Esophagus squamous epithelium (tissue), 5 donors: ENCODE measurements around the gene E2F4. TPM values are rescaled to one million over a fixed set of nuclear protein-coding genes. Genes with fewer than 3 reads are reported as not detected.
A peak's percentile ranks its signal among the peaks of the same experiment; 100 is the strongest.

Experiments used
- DNase-seq: peaks from one replicate; lab custom pipeline; 2025; lab: John Stamatoyannopoulos, UW
- H3K27ac ChIP-seq, 4 donors: fragments of 200-600 bp; sonication (generic); one replicate each; pipeline ENCODE4 v1.5.1; 2016 to 2019; ENCODE audit warnings: mild to moderate bottlenecking in 1 of 4
- H3K27me3 ChIP-seq, 4 donors: fragments of 200-600 bp; sonication (generic); 1 replicate in 3 of 4; 2 replicates in 1 of 4; pipeline versions ENCODE4 v1.5.1 to v1.6.0; 2017 to 2021; ENCODE audit warnings: antibody characterized with exemption in 1 of 4
- H3K36me3 ChIP-seq, 3 donors: fragments of 200-600 bp; sonication (generic); one replicate each; pipeline ENCODE4 v1.5.1; 2016 to 2019
- H3K4me1 ChIP-seq, 3 donors: fragments of 200-600 bp; sonication (generic); one replicate each; pipeline ENCODE4 v1.5.1; 2017 to 2019
- H3K4me3 ChIP-seq, 4 donors: fragments of 200-600 bp; sonication (generic); 1 replicate in 3 of 4; 2 replicates in 1 of 4; pipeline ENCODE4 v1.5.1; 2016 to 2019; ENCODE audit warnings: mild to moderate bottlenecking in 2 of 4, moderate library complexity in 1 of 4
- H3K9me3 ChIP-seq, 3 donors: fragments of 200-600 bp; sonication (generic); one replicate each; pipeline ENCODE4 v1.5.1; 2016 to 2019
- CTCF ChIP-seq, 6 experiments: fragments of 450-650 bp in 4 of 6; fragments of 200-600 bp in 2 of 6; sonication (generic) in 2 of 6; IDR thresholded peaks; one replicate each; pipeline ENCODE4 v1.5.1; 2016 to 2019; ENCODE audit warnings: antibody characterized with exemption in 6 of 6, mild to moderate bottlenecking in 4 of 6, moderate library complexity in 4 of 6
- POLR2A ChIP-seq, 4 donors: fragments of 450-650 bp; IDR thresholded peaks; one replicate each; pipeline ENCODE4 v1.6.1; 2017; ENCODE audit warnings: antibody characterized with exemption in 4 of 4, mild to moderate bottlenecking in 4 of 4, moderate library complexity in 3 of 4
- WGBS, 2 donors: methylation state at CpG; one replicate each; pipeline ENCODE4 v1.1.5; 2018; 5-methylcytosine and 5-hydroxymethylcytosine counted together
- intact Hi-C: fragments of 100-400 bp; cut with DNase I; formaldehyde crosslinking; loops from one replicate; pipeline ENCODE4 v1.15.0; 2022
- total RNA-seq, 4 donors: library from RNA; depleted of rRNA; stranded (reverse); fragments of >200 nt; gene quantifications; one replicate each; pipeline ENCODE4 v1.1.0, GENCODE V29; 2016
- donor health status: DM: yes; HTN: yes; CAD: no.

E2F4 gene
- total RNA-seq, 4 donors from 2014 or later = 66.1 to 96.9 (median 81.9) TPM

GRCh38 chr16:67188798-67189197 lies 3.2 kb upstream of the E2F4 start:
- 86 to 90% methylated on average over 5 to 10 of the region's 15 CpGs for WGBS, 2 donors
- DNase-seq = no peak
- no peak overlapping the region for H3K27ac ChIP-seq
- H3K27me3 ChIP-seq = no peaks in the 10 kb centered on the region
- H3K4me1 ChIP-seq = peaks cover 30 to 46% (median 33%) of the 10 kb centered on the region in 3 donors
- H3K9me3 ChIP-seq = no peaks in the 10 kb centered on the region
- H3K36me3 ChIP-seq = peaks cover 0 to 8% (median 0%) of the 10 kb centered on the region in 3 donors
- no peak for TF ChIP-seq POLR2A (IDR thresholded peaks at IDR 0.05)
- TF ChIP-seq CTCF (IDR thresholded peaks at IDR 0.05) = no peak
- no peak overlapping the region for H3K4me3 ChIP-seq
- intact Hi-C loops = no loop called here

GRCh38 chr16:67190041-67190440 lies 1.9 kb upstream of the E2F4 start, which contains the start of gene EXOC3L1:
EXOC3L1 (minus strand) TSS chr16:67190136; CDS start chr16:67189676, 460 bp downstream.
- Histone ChIP-seq H3K4me3 (peak within 1 kb of the TSS in 1 of 4 donors; percentile 4), H3K9me3 (no peaks in the 10 kb centered on the region), H3K27ac (no peak within 1 kb of the TSS), H3K27me3 (no peaks in the 10 kb centered on the region), H3K4me1 (peaks cover 24 to 48% (median 30%) of the 10 kb centered on the region in 3 donors), H3K36me3 (peaks cover 6 to 21% (median 11%) of the 10 kb centered on the region in 3 donors)
- 57 to 70% methylated on average over 3 to 6 of the region's 6 CpGs for WGBS, 2 donors
- intact Hi-C loops = no loop called here
- no peak for DNase-seq
- TF ChIP-seq CTCF (IDR thresholded peaks at IDR 0.05) (no peak), POLR2A (IDR thresholded peaks at IDR 0.05) (no peak)

GRCh38 chr16:67190448-67191399 lies 1.2 kb upstream of the E2F4 start:
- Histone ChIP-seq H3K4me1 (peaks cover 17 to 42% (median 24%) of the 10 kb centered on the region in 3 donors), H3K27me3 (no peaks in the 10 kb centered on the region), H3K27ac (no peak overlapping the region), H3K4me3 (peak overlapping the region in 1 of 4 donors; percentile 4), H3K36me3 (peaks cover 13 to 28% (median 18%) of the 10 kb centered on the region in 3 donors), H3K9me3 (no peaks in the 10 kb centered on the region)
- DNase-seq = no peak
- intact Hi-C loops = no loop called here
- TF ChIP-seq CTCF (IDR thresholded peaks at IDR 0.05) (no peak), POLR2A (IDR thresholded peaks at IDR 0.05) (no peak)
- 80 to 84% methylated on average over 11 to 12 of the region's 13 CpGs for WGBS, 2 donors

GRCh38 chr16:67191411-67191994 lies 452 bp upstream of the E2F4 start:
- WGBS, 2 donors = 21 to 26% methylated on average over 9 of the region's 9 CpGs
- peak overlapping the region in 3 of 4 donors; percentile 88 to 98 (median 95) for H3K4me3 ChIP-seq
- peaks cover 17 to 45% (median 23%) of the 10 kb centered on the region in 3 donors for H3K4me1 ChIP-seq
- H3K9me3 ChIP-seq = no peaks in the 10 kb centered on the region
- TF ChIP-seq POLR2A (IDR thresholded peaks at IDR 0.05) = no peak
- no peak for TF ChIP-seq CTCF (IDR thresholded peaks at IDR 0.05)
- H3K27ac ChIP-seq = peak overlapping the region in 2 of 4 donors; percentile 33 to 87
- DNase-seq = no peak
- no peaks in the 10 kb centered on the region for H3K27me3 ChIP-seq
- intact Hi-C loops = no loop called here
- H3K36me3 ChIP-seq = peaks cover 20 to 35% (median 25%) of the 10 kb centered on the region in 3 donors
